Adipocyte (in vitro differentiated cells): Measurements from ENCODE around the gene SNX27.
"Not testable (repeated sequence)": the region's sequence is repeated elsewhere in the genome, so short reads cannot be mapped to it uniquely, and the experiment has no call there.

Source experiments
- DNase-seq: peaks from one replicate; pipeline ENCODE4 v3.0.0-alpha.2; 2015; ENCODE audit warnings: low read depth
- H3K27me3 ChIP-seq: replicated peaks from 2 replicates; pipeline ENCODE4 v1.7.0; 2013; ENCODE audit warnings: mild to moderate bottlenecking, low read length, moderate library complexity; ENCODE audit not compliant: control insufficient read depth, insufficient read depth
- H3K36me3 ChIP-seq: 2 replicates; pipeline ENCODE4 v1.7.0; 2013; ENCODE audit warnings: low read length, mild to moderate bottlenecking, moderate library complexity; ENCODE audit not compliant: control insufficient read depth, insufficient read depth, severe bottlenecking
- H3K4me1 ChIP-seq: 2 replicates; pipeline ENCODE4 v1.7.0; 2013; ENCODE audit warnings: mild to moderate bottlenecking, low read length, moderate library complexity; ENCODE audit not compliant: control insufficient read depth, insufficient read depth
- H3K4me3 ChIP-seq: 2 replicates; pipeline ENCODE4 v1.7.0; 2013; ENCODE audit warnings: mild to moderate bottlenecking, low read length, moderate library complexity
- H3K9ac ChIP-seq: 2 replicates; pipeline ENCODE4 v1.7.0; 2013; ENCODE audit warnings: mild to moderate bottlenecking, low read length, moderate library complexity
- H3K9me3 ChIP-seq: 2 replicates; pipeline ENCODE4 v1.7.0; 2013; ENCODE audit warnings: mild to moderate bottlenecking, low read length, moderate library complexity; ENCODE audit not compliant: control insufficient read depth

The SNX27 gene

DNA sequence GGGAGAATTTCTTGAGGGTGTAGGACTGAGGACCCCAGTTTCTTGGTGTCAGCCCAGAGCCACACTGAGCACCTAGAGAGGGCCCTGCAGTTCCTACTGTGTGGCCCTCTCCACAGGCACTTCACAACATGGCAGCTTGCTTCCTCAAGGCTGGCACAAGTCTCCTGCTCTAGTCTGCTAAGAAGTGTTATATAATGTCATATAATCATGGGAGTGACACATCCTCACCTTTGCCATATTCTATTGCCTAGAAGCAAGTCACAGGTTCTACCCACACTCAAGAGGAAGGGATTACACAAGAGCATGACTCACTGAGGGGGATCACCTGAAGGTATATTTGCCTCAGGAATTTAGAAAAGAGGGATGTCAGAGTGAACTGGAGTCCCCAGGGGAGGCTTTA lies 5.5 kb upstream of the SNX27 start:
- no peaks in the 10 kb centered on the region for H3K9me3 ChIP-seq
- DNase-seq, result no peak
- no peaks in the 10 kb centered on the region for H3K36me3 ChIP-seq
- H3K4me1 ChIP-seq, result peaks cover 10% of the 10 kb centered on the region
- H3K4me3 ChIP-seq, result no peak overlapping the region
- no peaks in the 10 kb centered on the region for H3K27me3 ChIP-seq
- no peak overlapping the region for H3K9ac ChIP-seq

DNA sequence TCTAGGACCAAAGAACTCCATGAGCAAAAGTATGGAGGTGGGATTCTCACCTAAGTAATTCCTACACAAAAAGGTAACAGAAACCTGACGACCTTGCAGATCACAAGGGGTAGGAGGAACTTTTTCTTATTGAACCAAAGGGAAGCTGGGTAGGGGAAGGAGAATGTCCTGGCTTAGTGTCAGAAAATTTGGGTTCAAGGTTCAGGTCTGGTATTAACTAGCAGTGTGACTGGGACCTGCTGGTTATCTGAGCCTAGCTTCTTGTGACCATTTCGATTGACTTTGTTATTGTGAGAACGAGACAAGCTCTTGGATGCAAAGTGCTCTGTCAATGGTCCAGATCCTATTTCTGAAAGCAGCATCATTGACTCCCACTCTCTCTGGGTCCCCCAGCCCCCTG lies 5.0 kb upstream of the SNX27 start:
- Histone ChIP-seq H3K9ac (no peak overlapping the region), H3K4me3 (no peak overlapping the region), H3K4me1 (peaks cover 14% of the 10 kb centered on the region), H3K9me3 (no peaks in the 10 kb centered on the region), H3K36me3 (no peaks in the 10 kb centered on the region), H3K27me3 (no peaks in the 10 kb centered on the region)
- DNase-seq, result no peak

DNA sequence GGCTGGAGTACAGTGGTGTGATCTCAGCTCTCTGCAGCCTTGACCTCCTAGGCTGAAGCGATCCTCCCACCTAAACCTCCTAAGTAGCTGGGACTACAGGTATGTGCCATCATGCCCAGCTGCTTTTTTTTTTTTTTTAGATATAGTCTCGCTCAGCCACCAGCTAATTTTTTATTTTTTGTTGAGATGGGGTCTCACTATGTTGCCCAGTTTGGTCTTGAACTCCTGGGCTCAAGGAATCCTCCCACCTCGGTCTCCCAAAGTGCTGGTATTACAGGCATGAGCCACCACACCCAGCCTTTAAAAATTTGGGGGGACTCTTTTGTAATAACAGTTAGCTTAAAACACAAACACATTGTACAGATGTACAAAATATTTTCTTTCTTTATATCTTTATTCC lies 1.7 kb upstream of the SNX27 start:
- Histone ChIP-seq H3K4me3 (no peak overlapping the region), H3K9ac (no peak overlapping the region), H3K4me1 (peaks cover 27% of the 10 kb centered on the region), H3K36me3 (no peaks in the 10 kb centered on the region), H3K9me3 (no peaks in the 10 kb centered on the region), H3K27me3 (no peaks in the 10 kb centered on the region)
- DNase-seq, result no peak

DNA sequence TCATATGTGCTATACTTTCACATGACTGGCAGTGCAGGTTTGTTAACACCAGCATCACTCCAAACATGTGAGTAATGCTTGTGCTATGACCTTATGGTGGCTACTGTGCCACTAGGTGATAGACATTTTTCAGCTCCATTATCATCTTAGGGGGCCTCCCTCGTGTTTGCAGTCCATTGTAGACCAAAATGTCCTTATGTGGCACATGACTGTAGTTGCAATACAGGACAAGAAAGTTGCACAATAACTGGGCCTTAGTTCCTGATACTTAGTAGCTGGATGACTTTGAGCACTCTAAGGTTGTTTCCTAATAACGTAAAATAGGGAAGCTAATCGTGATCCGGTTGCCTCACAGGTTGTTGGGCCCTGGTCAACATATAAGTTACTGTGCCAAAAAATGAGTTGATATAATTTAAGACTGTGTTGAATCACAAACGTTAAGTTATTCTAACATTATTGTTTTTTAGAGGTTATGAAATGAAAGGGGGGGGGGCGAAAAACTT lies 511 bp upstream of the SNX27 start:
- H3K9ac ChIP-seq, result peak overlapping the region; percentile 90
- H3K9me3 ChIP-seq, result no peaks in the 10 kb centered on the region
- H3K4me3 ChIP-seq, result peak overlapping the region; percentile 95
- H3K27me3 ChIP-seq, result no peaks in the 10 kb centered on the region
- peak; percentile 86 for DNase-seq
- peaks cover 27% of the 10 kb centered on the region for H3K4me1 ChIP-seq
- H3K36me3 ChIP-seq, result no peaks in the 10 kb centered on the region

DNA sequence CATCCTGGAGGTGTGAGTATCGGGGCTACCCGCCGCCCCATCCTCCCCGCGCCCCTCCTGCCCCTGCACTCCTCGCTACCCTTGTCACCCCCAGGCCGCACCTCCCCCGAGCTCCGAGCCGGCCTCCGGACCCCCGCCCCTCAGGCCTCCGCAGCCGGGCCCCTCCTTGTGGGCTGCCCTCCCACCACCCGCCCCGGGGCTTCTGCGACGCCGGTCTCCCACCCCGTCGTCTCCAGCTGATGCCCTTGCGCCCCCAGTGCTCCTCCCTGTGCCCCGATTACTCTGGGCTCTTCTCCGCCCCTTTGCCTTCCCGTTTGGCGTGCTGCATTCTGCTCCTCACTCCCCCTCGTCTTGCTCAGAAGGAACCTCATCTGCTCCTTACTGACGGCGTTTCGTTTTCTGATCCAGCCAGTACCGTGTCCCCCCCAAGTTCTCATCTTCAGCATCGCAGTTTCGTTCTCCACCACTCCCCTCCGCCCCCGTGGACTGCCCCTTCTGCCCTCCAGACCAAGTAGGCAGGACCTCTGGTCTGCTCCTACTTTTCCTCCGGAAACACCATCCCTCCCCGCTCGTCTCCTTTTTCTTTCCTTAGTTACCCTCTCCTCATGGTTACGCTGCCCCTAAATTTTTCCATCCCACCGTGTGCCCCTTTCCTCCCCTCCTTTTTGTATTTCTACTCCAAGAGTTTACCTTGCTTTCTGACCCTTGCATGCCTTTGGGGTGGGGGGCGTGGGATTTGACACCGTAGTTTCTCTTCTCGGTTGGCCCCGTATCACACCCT lies 841 bp downstream of the SNX27 start:
- no peaks in the 10 kb centered on the region for H3K27me3 ChIP-seq
- peak overlapping the region; percentile 90 for H3K9ac ChIP-seq
- DNase-seq, result peak; percentile 66
- H3K9me3 ChIP-seq, result no peaks in the 10 kb centered on the region
- H3K4me1 ChIP-seq, result peaks cover 28% of the 10 kb centered on the region
- H3K36me3 ChIP-seq, result no peaks in the 10 kb centered on the region
- peak overlapping the region; percentile 95 for H3K4me3 ChIP-seq

DNA sequence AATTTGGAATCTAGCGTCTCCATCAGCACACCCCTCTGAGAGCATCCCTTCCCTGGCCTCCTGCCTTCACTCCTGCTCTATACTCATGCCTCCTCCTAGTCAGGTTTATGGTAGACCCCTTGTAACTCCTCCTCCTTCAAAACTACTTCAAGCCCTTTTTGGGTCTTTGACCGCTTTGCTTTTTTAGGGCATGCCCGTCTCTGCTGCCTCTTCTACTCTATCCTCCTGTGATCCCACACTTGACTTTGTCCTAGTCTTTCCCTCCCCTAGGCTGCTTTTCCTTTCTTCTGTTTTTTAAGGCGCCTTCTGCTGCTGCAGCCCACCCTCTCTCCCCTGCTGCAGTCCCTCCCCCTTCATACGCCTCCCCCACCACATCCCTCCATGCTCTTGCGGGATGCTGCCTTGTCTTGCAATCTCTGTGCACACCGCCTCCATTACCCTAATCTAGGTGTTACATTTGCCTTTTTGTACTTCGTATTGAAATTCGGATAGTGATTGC lies 1.5 kb downstream of the SNX27 start:
- DNase-seq, result peak; percentile 38
- no peaks in the 10 kb centered on the region for H3K27me3 ChIP-seq
- H3K36me3 ChIP-seq, result no peaks in the 10 kb centered on the region
- H3K9me3 ChIP-seq, result no peaks in the 10 kb centered on the region
- H3K4me1 ChIP-seq, result peaks cover 34% of the 10 kb centered on the region
- peak overlapping the region; percentile 95 for H3K4me3 ChIP-seq
- peak overlapping the region; percentile 90 for H3K9ac ChIP-seq

DNA sequence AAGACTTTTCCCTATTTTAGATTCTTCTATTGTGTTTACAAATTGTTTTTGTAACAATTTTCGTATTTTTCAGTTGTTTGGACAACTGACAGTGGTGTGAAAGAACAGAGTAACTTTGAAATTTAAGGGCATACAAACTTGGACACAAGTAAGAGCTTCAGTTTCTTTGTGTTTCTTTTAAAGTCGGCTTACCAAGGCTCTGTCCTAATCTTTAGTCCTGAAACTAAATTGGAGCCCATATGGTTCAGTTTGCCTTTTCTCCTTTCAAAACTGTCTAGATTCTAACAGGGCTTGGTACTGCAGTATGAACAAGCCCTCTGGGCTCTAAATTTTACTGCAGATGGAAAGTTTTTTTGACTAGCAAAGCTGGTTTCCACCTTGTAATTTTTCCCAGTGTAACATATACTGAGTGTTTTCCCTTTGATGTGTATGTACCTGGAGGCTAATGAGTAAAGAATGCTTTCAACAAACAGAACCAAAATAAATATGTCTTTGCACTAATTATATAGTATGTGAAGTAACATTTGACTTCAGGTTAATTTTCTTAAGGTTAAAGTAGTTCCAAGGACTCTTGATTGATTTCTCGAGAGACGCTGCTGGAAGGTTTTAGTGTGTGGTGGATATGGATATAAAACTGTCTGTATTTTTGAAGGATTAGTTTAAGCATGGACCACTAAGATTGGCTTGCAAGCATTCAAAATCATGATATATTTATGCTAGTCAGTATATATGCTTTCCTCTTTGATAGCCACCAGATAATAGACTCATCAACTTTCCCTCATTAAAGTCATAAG lies 4.1 kb downstream of the SNX27 start:
- Histone ChIP-seq H3K9ac (no peak overlapping the region), H3K9me3 (no peaks in the 10 kb centered on the region), H3K4me1 (peaks cover 46% of the 10 kb centered on the region), H3K4me3 (no peak overlapping the region), H3K27me3 (no peaks in the 10 kb centered on the region), H3K36me3 (no peaks in the 10 kb centered on the region)
- no peak for DNase-seq

DNA sequence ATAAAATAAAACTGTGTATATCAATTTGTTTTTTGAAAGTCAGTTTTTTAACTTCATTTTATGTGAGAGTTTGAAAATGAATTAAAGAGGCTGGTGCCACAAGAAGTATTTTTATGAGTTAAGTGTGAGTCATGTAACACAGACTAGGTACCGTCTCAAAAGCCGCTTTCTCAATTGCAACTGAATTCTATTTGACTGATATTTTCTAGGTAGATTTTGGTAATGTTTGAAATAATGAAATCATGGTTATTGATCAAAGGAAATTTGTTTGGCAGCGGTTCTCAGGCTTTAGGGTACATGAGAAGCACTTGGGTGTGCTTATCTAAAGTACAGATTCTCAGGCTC lies 4.6 kb downstream of the SNX27 start:
- Histone ChIP-seq H3K4me1 (peaks cover 46% of the 10 kb centered on the region), H3K36me3 (no peaks in the 10 kb centered on the region), H3K4me3 (no peak overlapping the region), H3K9me3 (no peaks in the 10 kb centered on the region), H3K27me3 (no peaks in the 10 kb centered on the region), H3K9ac (no peak overlapping the region)
- DNase-seq, result no peak

DNA sequence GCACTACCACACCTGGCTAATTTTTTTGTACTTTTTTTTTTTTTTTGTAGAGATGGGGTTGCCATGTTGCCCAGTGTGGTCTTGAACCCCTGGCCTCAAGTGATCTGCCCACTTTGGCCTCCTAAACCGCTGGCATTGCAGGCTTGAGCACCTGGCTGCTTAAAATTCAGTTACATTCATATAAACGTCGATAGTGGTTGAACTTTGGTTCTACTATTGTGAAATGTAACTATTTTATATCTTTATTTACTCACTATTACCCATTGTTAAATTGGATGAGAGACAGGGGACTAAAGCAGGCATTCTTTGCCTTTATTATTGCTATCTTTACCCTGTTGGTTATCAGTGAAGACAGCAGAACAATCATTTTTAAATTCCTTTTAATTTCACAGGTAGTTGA lies 6.2 kb downstream of the SNX27 start:
- H3K9ac ChIP-seq, result no peak overlapping the region
- H3K27me3 ChIP-seq, result no peaks in the 10 kb centered on the region
- H3K4me3 ChIP-seq, result no peak overlapping the region
- DNase-seq, result no peak
- peaks cover 45% of the 10 kb centered on the region for H3K4me1 ChIP-seq
- no peaks in the 10 kb centered on the region for H3K9me3 ChIP-seq
- no peaks in the 10 kb centered on the region for H3K36me3 ChIP-seq

DNA sequence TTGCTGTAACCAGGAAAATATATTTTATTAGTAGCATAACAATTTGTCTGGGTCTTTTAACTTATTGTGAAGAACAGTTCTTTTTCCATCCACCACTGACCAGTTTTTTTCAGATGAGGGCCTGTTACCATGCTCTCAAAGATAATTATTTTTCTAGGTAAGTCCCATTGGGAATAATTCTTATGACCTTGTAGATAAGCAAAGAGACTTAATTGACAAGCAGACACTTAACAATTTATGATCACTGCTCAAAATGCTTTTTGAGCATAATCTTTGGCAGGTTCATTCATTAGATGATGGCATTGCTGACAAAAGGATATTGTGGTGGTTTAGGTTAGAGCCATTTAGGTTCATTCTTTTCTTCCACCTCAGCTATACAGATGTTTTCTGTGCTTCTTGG lies 6.6 kb downstream of the SNX27 start:
- Histone ChIP-seq H3K9me3 (no peaks in the 10 kb centered on the region), H3K4me3 (no peak overlapping the region), H3K4me1 (peaks cover 41% of the 10 kb centered on the region), H3K9ac (no peak overlapping the region), H3K27me3 (no peaks in the 10 kb centered on the region), H3K36me3 (no peaks in the 10 kb centered on the region)
- no peak for DNase-seq

DNA sequence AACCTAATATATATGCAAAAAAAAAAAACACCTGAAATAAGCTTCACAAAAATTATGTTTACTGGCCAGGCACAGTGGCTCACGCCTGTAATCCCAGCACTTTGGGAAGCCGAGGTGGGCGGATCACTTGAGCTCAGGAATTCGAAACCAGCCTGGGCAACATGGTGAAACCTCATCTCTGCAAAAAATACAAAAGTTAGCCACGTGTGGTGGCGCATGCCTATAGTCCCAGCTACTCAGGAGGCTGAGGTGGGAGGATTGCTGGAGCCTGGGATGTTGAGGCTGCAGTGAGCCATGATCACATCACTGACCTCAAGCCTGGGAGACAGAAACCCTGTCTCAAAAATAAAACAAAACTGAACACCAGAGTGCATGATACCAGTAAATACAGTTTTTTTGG lies 7.1 kb downstream of the SNX27 start:
- not testable (repeated sequence) for H3K27me3 ChIP-seq, H3K9ac ChIP-seq, H3K4me3 ChIP-seq, H3K36me3 ChIP-seq, DNase-seq, H3K9me3 ChIP-seq
- H3K4me1 ChIP-seq, result peaks cover 36% of the 10 kb centered on the region
